K562 (cell line): Measurements from ENCODE around the gene RALA. TPM values are rescaled to one million over a fixed set of nuclear protein-coding genes. Genes with fewer than 3 reads are reported as not detected.
A peak's percentile ranks its signal among the peaks of the same experiment; 100 is the strongest.

Experiments used
- ASH1L ChIP-seq: fragments of 450-650 bp; IDR thresholded peaks from 2 replicates; pipeline ENCODE4 v1.6.1; 2018; ENCODE audit warnings: borderline replicate concordance, mild to moderate bottlenecking, low read depth; ENCODE audit not compliant: partially characterized antibody
- ID3 ChIP-seq, 2 experiments: fragments of 250-450 bp in 1 of 2; fragments of 450-650 bp in 1 of 2; sonication (Bioruptor Pico) in 1 of 2; IDR thresholded peaks; 2 replicates each; pipeline versions ENCODE4 v1.6.1 to v1.8.0; 2016 to 2021; ENCODE audit warnings: mild to moderate bottlenecking in 2 of 2, moderate library complexity in 2 of 2, missing compliant biosample characterization in 1 of 2, missing genetic modification characterization in 1 of 2
- MGA ChIP-seq: fragments of 450-650 bp; IDR thresholded peaks from 2 replicates; pipeline ENCODE4 v1.6.1; 2016; ENCODE audit warnings: mild to moderate bottlenecking, moderate library complexity
- polyA plus RNA-seq, 8 experiments: library from polyadenylated mRNA; depleted of rRNA in 4 of 8; stranded (reverse) in 5 of 8; unstranded in 3 of 8; fragments of >200 nt; fragmentation: Nextera tagmentation in 2 of 8; fragmentation: Illumina TruSeq in 1 of 8; extraction: Ambion mirVana in 2 of 8; extraction: Trizol in 1 of 8; gene quantifications; 2 replicates each; pipeline versions ENCODE4 v1.2.1 to v1.2.3, GENCODE V29; 2011 to 2014; ENCODE audit warnings: inconsistent platforms in 1 of 8, missing spikeins in 1 of 8
- total RNA-seq, 7 experiments: library from RNA; depleted of rRNA in 6 of 7; stranded (reverse); fragments of >200 nt in 6 of 7; fragmentation: Illumina TruSeq in 2 of 7; extraction: Trizol in 2 of 7; gene quantifications; 2 replicates each; pipeline versions ENCODE4 v1.2.1 to v1.2.3, GENCODE V29; 2011 to 2021; ENCODE audit warnings: low replicate concordance in 1 of 7
- TF ChIP-seq, protein P1 (sequence below), 2 experiments: IDR thresholded peaks; 2 replicates each; pipeline ENCODE4 v1.6.1; 2011; ENCODE audit warnings: borderline replicate concordance in 1 of 2, control low read depth in 1 of 2, low read depth in 1 of 2, low read length in 1 of 2, mild to moderate bottlenecking in 1 of 2, mixed read lengths in 1 of 2, moderate library complexity in 1 of 2; ENCODE audit not compliant: insufficient read depth in 1 of 2, insufficient read length in 1 of 2, poor library complexity in 1 of 2, severe bottlenecking in 1 of 2; ENCODE audit errors: extremely low read depth in 1 of 2

RALA gene
- total and polyA plus RNA-seq, 9 of the 15 experiments (the other 6 are each of a cell fraction or from before 2014, with no cell fraction given) = 7.2 to 28.0 (median 25.7) TPM

DNA sequence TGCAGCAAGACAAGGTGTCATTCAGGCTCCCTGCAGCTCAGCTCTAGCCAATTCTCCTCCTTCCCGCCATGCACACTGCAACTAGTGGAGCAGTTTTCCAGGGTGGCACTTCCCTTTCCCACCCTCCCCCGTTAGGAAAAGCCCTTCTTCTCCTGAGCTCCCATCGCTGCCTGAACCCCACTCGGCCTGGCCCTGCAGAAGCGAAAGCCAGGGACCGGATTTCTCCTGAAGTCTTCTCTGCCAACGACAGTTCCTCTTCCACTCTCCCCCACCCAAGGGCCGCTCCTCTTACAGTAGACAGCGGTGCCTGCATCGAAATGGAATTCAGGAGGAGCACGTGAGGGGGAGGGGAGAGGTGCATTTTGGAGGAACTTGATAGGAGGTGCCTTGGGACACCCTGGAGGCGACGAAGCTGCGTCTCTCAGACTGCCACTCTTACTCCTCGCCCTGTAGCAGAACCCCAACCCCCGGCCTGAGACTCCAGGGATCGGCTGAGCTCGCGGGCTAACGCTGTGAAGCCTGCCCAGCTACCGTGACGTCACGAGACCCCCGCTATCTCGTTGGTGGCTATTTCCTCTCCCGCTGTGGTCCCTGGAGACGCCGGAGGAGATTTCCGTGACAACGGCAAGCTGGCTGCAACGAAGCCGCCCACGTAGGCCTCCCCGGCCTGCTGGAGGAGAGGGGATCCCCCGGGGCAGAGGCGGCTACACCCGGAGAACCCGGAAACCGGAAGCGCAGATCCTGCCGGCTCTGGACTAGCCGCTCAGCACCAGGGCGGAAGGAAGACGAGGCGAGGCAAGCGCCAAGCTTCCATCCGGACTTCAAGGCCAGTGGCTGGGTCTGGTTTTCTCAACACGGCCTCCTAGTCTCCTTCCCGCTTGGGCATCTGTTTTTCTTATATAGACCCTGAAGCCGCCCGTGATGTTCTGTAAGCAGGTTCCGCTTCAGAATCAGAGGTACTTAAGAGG lies 109.7 kb downstream of the RALA start (continued):
- TF ChIP-seq MGA = peak; percentile 57; the same call in 1 of the 2 replicates
- TF ChIP-seq ASH1L = peak; percentile 39
- no peak for TF ChIP-seq ID3 (CRISPR knock-in tag; IDR thresholded peaks at IDR 0.05)
- 0 out of 2 replicates have a peak, but pooled peaks have one; percentile 21 for TF ChIP-seq ID3 (tag; IDR thresholded peaks at IDR 0.05)
- TF ChIP-seq, protein P1, sequence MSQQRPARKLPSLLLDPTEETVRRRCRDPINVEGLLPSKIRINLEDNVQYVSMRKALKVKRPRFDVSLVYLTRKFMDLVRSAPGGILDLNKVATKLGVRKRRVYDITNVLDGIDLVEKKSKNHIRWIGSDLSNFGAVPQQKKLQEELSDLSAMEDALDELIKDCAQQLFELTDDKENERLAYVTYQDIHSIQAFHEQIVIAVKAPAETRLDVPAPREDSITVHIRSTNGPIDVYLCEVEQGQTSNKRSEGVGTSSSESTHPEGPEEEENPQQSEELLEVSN (IDR thresholded peaks at IDR 0.05; ENCODE audit: borderline replicate concordance in 1 of 2, extremely low read depth in 1 of 2, insufficient read depth in 1 of 2, insufficient read length in 1 of 2, low read depth in 1 of 2, low read length in 1 of 2, poor library complexity in 1 of 2, severe bottlenecking in 1 of 2) = peak; percentile 35 to 49
